SH-SY5Y (cell line): ENCODE data around the gene SELENOK.

Source experiments
- GATA2 ChIP-seq: IDR thresholded peaks from 2 replicates; pipeline ENCODE4 v1.6.1; 2011; ENCODE audit warnings: mild to moderate bottlenecking, low read depth, low read length
- GATA3 ChIP-seq: IDR thresholded peaks from 2 replicates; pipeline ENCODE4 v1.6.1; 2011; ENCODE audit warnings: low read depth, mild to moderate bottlenecking, low read length, moderate library complexity

Gene SELENOK

DNA sequence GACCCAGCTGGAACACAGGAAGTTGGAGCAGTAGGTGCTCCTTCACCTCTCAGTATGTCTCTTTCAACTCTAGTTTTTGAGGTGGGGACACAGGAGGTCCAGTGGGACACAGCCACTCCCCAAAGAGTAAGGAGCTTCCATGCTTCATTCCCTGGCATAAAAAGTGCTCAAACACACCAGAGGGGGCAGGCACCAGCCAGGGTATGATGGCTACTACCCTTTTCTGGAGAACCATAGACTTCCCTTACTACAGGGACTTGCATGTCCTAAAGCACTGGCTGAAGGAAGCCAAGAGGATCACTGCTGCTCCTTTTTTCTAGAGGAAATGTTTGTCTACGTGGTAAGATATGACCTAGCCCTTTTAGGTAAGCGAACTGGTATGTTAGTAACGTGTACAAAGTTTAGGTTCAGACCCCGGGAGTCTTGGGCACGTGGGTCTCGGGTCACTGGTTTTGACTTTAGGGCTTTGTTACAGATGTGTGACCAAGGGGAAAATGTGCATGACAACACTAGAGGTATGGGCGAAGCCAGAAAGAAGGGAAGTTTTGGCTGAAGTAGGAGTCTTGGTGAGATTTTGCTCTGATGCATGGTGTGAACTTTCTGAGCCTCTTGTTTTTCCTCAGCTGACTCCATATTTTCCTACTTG is 33.4 kb downstream of the SELENOK start:
- TF ChIP-seq GATA2 = no peak
- TF ChIP-seq GATA3 = no peak

DNA sequence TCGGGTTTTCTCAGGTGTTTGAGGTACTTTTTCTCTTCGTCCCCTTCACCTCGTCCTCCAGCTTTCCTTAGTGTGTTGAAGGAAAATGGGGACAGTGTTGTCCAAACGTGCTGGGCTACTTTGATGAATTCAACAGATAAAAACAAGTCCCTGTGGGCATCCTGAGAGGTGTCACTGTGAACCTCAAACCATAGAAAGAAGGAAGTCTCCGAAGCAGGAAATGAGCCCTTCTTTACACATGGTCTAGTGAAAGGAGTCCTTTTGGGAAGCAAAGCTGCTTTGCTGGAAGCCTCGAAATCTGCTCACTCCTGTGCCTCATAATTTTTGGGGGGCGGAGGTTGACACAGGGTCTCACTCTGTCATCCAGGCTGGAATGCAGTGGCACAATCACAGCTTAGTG is 34.7 kb downstream of the SELENOK start:
- TF ChIP-seq GATA2 (no peak), GATA3 (no peak)

DNA sequence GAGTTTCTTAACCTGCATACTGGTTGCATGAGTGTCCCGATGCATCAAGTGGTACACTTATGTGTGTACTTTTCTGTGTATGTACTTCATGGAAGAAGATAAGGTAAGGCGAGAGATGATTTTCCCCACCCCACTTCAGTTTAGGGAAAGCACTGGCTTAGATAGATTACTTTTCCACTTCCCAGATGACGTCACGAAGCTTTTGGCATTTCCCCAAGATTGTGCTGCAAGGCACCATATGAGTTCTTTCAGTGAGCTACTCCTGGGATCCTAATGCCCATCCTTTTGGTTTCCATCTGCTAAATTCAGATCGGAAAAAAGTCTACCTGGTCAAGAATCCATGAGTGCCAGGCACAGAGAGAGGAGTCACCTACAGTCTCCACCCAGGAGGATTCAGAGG is 40.8 kb downstream of the SELENOK start:
- TF ChIP-seq GATA3 (no peak), GATA2 (no peak)

DNA sequence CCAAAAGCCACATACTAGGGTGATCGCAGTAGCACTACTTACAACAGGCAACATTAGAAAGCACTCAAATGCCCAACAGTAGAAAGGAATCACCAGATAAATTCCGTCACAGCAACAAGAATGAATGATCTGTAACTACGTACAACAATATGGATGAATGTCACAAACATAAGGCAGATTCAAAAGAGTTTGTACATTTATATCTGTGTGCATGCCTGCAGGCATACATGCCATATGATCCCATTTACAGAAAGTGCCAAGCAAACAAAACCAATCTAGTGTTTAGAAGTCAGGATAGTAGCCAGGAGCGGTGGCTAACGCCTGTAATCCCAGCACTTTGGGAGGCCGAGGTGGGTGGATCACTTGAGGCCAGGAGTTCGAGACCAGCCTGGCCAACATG is 41.7 kb downstream of the SELENOK start:
- no peak for TF ChIP-seq GATA3
- no peak for TF ChIP-seq GATA2

DNA sequence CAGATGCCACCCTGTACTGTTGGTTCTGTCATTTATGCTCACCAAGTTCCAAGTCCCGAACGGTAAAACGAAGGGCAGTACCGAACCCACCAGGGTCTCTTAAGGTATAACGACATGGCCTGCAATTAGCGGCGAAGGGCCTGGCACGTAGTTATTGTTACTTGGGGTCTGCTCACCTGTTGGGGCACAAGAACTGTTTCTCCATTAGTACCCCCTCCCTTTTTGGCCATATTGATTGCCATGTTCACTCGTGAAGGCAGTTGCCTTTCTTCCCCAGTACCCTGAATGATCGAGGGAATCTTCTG is 44.9 kb downstream of the SELENOK start:
- no peak for TF ChIP-seq GATA2

DNA sequence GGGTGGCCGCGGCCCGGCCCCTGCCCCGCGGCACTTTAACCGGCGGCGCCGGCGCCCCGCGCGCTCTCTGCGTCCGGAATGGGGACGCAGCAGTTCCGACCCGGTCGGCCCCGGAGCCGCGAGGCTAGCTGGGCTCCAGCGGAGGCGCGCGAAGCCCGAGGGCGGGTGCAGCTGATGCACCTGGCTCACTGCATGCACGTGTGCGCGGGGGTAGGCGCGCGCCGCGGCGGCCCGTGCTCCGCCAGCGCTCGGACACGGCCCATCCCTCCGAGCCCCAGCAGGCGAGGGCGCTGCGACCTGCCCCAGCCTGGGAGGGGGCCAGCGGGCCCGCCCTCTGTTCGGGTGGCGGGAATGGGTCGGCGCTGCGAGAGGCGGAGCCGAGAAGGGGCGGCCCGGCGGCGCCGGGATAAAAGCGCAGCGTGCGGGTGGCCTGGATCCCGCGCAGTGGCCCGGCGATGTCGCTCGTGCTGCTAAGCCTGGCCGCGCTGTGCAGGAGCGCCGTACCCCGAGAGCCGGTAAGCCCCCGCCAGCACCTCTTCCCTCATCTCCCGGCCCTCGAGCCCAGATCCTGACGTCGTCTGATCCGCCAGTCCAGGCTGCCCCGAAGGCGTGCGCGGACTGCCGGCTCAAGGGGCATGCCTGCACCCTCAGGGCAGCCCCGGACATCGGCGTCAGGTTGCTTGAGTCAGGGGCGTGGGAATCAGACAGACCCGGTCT is 45.4 kb downstream of the SELENOK start, which contains the start of the genes CHDH and IL17RB:
CHDH (minus strand) TSS at position 286 of the 717 bp plus-strand sequence. CDS start 22,411 bp downstream, outside the sequence.
IL17RB (plus strand) TSS at position 435 of the 717 bp plus-strand sequence; CDS start at position 456, 21 bp downstream.
- TF ChIP-seq GATA3 (no peak), GATA2 (no peak)

GRCh38 chr3:53845881-53846133 is 45.9 kb downstream of the SELENOK start:
- no peak for TF ChIP-seq GATA3

DNA sequence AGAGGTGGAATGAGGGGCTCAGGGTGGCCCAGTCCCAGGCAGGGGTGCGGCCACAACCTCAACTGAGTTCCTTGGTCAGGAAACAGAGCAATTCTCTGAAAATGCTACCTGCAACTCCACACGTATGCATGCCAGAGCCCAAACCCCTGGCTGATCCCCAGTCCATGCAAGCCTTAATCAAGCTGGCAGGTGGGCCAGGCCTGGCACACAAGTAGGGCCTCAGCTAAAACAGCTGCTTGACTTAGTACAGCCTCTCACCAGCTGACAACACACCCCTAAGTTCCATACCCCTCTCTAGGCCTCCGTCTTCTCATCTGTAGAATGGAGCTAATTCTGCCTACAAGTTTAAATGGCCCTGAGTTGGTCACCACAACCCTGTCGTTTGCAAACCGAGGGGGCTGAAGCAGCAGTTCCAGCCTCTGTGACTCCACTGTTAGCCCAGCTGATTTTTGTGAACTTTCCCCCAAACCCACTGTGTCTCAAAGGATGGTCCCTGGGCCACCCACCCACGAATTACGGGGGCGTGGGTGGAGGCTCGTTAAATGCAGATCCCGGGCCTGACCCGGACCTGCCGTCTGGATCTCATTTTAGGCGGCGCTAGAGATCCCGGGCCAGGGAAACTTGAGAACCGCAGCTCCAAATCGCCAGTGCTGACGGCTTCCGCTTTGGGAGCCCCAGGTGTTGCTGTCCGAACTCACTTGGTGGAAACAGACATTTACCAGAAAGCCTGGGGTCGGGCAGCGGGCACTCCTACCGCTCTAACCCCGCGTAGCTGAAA is 46.4 kb downstream of the SELENOK start:
- TF ChIP-seq GATA2 (no peak), GATA3 (no peak)

DNA sequence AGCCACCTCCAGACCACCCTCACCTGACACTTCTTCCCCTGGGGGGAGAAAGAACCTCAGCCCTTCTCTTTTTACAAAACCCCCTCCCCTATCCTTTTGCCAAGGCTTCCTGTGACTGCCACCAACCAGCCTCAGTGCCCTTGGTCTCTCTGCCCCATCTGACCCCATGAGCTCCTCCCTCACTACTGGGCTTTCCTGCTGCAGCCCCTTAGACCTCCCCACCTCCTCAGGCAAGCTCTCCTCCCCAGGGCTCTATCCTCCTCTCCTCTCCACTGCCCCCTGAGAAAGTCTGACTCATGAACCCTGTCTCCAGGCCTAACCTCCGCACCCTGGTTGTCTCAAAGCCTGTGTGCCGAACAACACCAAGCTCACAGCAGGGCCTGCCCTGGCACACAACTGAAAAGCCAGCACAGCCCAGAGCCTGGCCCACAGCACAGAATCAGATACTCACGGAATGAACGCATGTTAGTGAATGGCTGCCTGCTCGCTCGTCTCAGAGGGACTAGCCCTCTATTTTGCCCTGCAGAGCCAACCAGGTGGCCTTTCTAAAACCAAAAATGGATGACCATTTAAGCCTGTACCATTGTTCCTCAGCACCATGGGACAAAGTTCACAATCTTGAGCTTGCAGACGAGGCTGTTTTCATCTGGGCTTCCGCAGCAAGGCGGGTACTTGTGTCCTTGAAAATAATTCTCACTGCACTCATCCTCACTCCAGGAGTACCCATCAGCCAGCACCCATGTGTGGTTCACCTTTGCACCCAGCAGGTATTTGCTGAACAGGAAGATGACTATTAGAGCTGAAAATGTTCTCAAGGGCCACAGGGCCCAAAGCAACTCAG is 47.2 kb downstream of the SELENOK start:
- TF ChIP-seq GATA3 (no peak), GATA2 (no peak)

- TF ChIP-seq GATA3 = no peak
- no peak for TF ChIP-seq GATA2
These were observed 48.2 kb downstream of the SELENOK start for GRCh38 chr3:53843195-53844177.

DNA sequence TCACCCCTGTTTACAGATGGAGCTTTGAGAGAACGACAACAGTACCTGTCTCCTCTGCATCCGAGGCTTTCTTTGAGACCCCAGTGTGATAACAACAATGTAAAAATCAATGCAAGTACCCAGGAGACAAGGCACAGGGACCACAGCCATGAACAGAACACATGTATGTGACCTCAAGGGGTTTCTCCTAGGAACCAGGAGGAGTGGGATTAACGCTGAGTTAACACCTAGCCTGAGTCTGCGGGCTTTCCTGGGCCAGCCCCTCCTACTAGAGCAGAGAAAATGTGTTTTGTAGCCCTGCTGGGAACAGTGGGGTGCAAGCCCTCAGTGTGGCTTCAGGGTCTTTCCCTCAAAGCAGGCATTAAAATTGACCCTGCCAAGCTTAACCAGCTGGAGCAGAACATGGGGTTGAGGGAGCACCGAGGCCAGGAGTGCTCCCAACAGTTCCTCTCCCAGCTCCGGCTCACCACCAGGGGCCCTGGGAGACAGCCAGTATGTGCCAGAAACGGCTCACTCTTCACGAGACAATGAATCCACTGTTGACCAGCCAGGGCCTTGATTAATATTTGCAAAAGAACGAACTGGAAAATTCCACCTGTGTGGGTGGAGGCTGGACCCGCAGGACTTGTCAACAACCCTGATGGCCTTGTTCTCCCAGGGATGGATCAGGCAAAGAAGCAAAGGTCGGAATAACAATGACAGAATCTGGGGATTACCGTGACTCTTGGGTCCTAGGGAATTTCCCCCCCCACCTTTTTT is 49.0 kb downstream of the SELENOK start:
- no peak for TF ChIP-seq GATA2
- no peak for TF ChIP-seq GATA3

GRCh38 chr3:53841296-53841695 is 50.4 kb downstream of the SELENOK start:
- TF ChIP-seq GATA2 (no peak), GATA3 (no peak)
